HEK293T (cell line): ENCODE data around the gene WDR36.

Experiments
- ARNT ChIP-seq: fragments of 450-650 bp; IDR thresholded peaks from 2 replicates; pipeline ENCODE4 v1.6.1; 2017; ENCODE audit warnings: mild to moderate bottlenecking
- BHLHE40 ChIP-seq: fragments of 450-650 bp; IDR thresholded peaks from 2 replicates; pipeline ENCODE4 v1.6.1; 2016; ENCODE audit warnings: mild to moderate bottlenecking, moderate library complexity, borderline replicate concordance
- ELF4 ChIP-seq: fragments of 450-650 bp; IDR thresholded peaks from 2 replicates; pipeline ENCODE4 v1.6.1; 2017; ENCODE audit warnings: antibody characterized with exemption
- FOXA1 ChIP-seq: fragments of 450-650 bp; IDR thresholded peaks from 2 replicates; pipeline ENCODE4 v1.6.1; 2016; ENCODE audit warnings: mild to moderate bottlenecking
- FOXK2 ChIP-seq: fragments of 450-650 bp; IDR thresholded peaks from 2 replicates; pipeline ENCODE4 v1.6.1; 2016; ENCODE audit warnings: mild to moderate bottlenecking
- FOXM1 ChIP-seq: fragments of 450-650 bp; IDR thresholded peaks from 2 replicates; pipeline ENCODE4 v1.6.1; 2017; ENCODE audit warnings: mild to moderate bottlenecking, borderline replicate concordance
- HDGF ChIP-seq: fragments of 450-650 bp; IDR thresholded peaks from 2 replicates; pipeline ENCODE4 v1.6.1; 2017; ENCODE audit warnings: antibody characterized with exemption, borderline replicate concordance
- L3MBTL2 ChIP-seq: fragments of 450-650 bp; conservative IDR thresholded peaks from 2 replicates; pipeline ENCODE4 v1.6.1; 2016; ENCODE audit warnings: mild to moderate bottlenecking
- LEF1 ChIP-seq: fragments of 450-650 bp; IDR thresholded peaks from 2 replicates; pipeline ENCODE4 v1.6.1; 2017; ENCODE audit warnings: mild to moderate bottlenecking, borderline replicate concordance
- NFRKB ChIP-seq: fragments of 450-650 bp; IDR thresholded peaks from 2 replicates; pipeline ENCODE4 v1.6.1; 2016; ENCODE audit warnings: mild to moderate bottlenecking, moderate library complexity
- PKNOX1 ChIP-seq: fragments of 450-650 bp; IDR thresholded peaks from 2 replicates; pipeline ENCODE4 v1.6.1; 2016
- SP1 ChIP-seq: fragments of 450-650 bp; IDR thresholded peaks from 2 replicates; pipeline ENCODE4 v1.6.1; 2017
- SUZ12 ChIP-seq: fragments of 450-650 bp; IDR thresholded peaks from 2 replicates; pipeline ENCODE4 v1.6.1; 2016; ENCODE audit warnings: mild to moderate bottlenecking
- ZNF384 ChIP-seq: fragments of 450-650 bp; IDR thresholded peaks from 2 replicates; pipeline ENCODE4 v1.6.1; 2016

GRCh38 chr5:111131356-111131755, 39.2 kb downstream of the WDR36 start:
- TF ChIP-seq NFRKB (no peak), FOXK2 (no peak), SP1 (no peak), ELF4 (no peak), ZNF384 (no peak), SUZ12 (no peak), FOXM1 (no peak), ARNT (no peak), PKNOX1 (no peak), BHLHE40 (no peak), LEF1 (no peak), L3MBTL2 (no peak), HDGF (no peak), FOXA1 (no peak)
